Liver (tissue), 9 donors: ENCODE data around the gene PRR23E. TPM values are rescaled to one million over a fixed set of nuclear protein-coding genes. Genes with fewer than 3 reads are reported as not detected.

ENCODE experiments used
- DNase-seq: peaks from one replicate; pipeline ENCODE4 v3.0.0-alpha.2; 2017; ENCODE audit warnings: low spot score
- H3K27ac ChIP-seq, 2 donors: one replicate each; pipeline ENCODE4 v1.7.0; 2013; ENCODE audit warnings: inconsistent platforms in 2 of 2, low read length in 2 of 2, control low read depth in 1 of 2, low read depth in 1 of 2, mild to moderate bottlenecking in 1 of 2
- H3K27me3 ChIP-seq, 4 donors: one replicate each; pipeline versions ENCODE4 v1.6.1 to v1.7.0; 2013; ENCODE audit warnings: low read length in 3 of 4, inconsistent platforms in 1 of 4, mild to moderate bottlenecking in 1 of 4, moderate library complexity in 1 of 4; ENCODE audit not compliant: control insufficient read depth in 4 of 4, insufficient read depth in 4 of 4
- H3K36me3 ChIP-seq, 4 donors: one replicate each; pipeline versions ENCODE4 v1.6.1 to v1.7.0; 2013; ENCODE audit warnings: low read length in 3 of 4, mild to moderate bottlenecking in 3 of 4, low read depth in 1 of 4, moderate library complexity in 1 of 4; ENCODE audit not compliant: control insufficient read depth in 4 of 4, insufficient read depth in 3 of 4
- H3K4me1 ChIP-seq, 4 donors: one replicate each; pipeline versions ENCODE4 v1.6.1 to v1.7.0; 2013; ENCODE audit warnings: low read length in 3 of 4, mild to moderate bottlenecking in 3 of 4, moderate library complexity in 1 of 4; ENCODE audit not compliant: control insufficient read depth in 4 of 4, insufficient read depth in 4 of 4
- H3K4me3 ChIP-seq, 3 donors: one replicate each; pipeline versions ENCODE4 v1.6.1 to v1.7.0; 2013; ENCODE audit warnings: low read length in 3 of 3, control low read depth in 1 of 3, low read depth in 1 of 3, mild to moderate bottlenecking in 1 of 3
- H3K9ac ChIP-seq, 2 donors: one replicate each; pipeline ENCODE4 v1.7.0; 2013; ENCODE audit warnings: low read length in 2 of 2, mild to moderate bottlenecking in 2 of 2, moderate library complexity in 2 of 2, control low read depth in 1 of 2, low read depth in 1 of 2
- H3K9me3 ChIP-seq, 4 donors: one replicate each; pipeline versions ENCODE4 v1.6.1 to v1.7.0; 2013; ENCODE audit warnings: low read length in 3 of 4; ENCODE audit not compliant: control insufficient read depth in 4 of 4
- ATF3 ChIP-seq: IDR thresholded peaks from 2 replicates; pipeline ENCODE4 v1.6.1; 2016; ENCODE audit warnings: antibody characterized with exemption
- CTCF ChIP-seq: fragments of 150-350 bp; IDR thresholded peaks from 2 replicates; pipeline ENCODE4 v1.5.1; 2017; ENCODE audit warnings: improper control_type of control experiment, low read depth, low read length; ENCODE audit not compliant: missing input control
- EGR1 ChIP-seq, 2 donors: IDR thresholded peaks; 2 replicates each; pipeline ENCODE4 v1.6.1; 2016 to 2018; ENCODE audit warnings: antibody characterized with exemption in 2 of 2, low read depth in 2 of 2
- FOXA1 ChIP-seq: IDR thresholded peaks from 2 replicates; pipeline ENCODE4 v1.6.1; 2016; ENCODE audit warnings: antibody characterized with exemption
- FOXA2 ChIP-seq: IDR thresholded peaks from 2 replicates; pipeline ENCODE4 v1.6.1; 2016; ENCODE audit warnings: antibody characterized with exemption
- GABPA ChIP-seq, 2 donors: IDR thresholded peaks in 1 of 2; conservative IDR thresholded peaks in 1 of 2; 2 replicates each; pipeline ENCODE4 v1.6.1; 2016; ENCODE audit warnings: antibody characterized with exemption in 2 of 2, mild to moderate bottlenecking in 1 of 2, moderate library complexity in 1 of 2
- HNF4A ChIP-seq, 2 donors: conservative IDR thresholded peaks; 2 replicates each; pipeline ENCODE4 v1.6.1; 2016; ENCODE audit warnings: antibody characterized with exemption in 2 of 2, mild to moderate bottlenecking in 2 of 2
- HNF4G ChIP-seq: IDR thresholded peaks from 2 replicates; pipeline ENCODE4 v1.6.1; 2016; ENCODE audit warnings: antibody characterized with exemption
- JUND ChIP-seq, 2 donors: IDR thresholded peaks; 2 replicates each; pipeline ENCODE4 v1.6.1; 2016; ENCODE audit warnings: antibody characterized with exemption in 2 of 2
- MAX ChIP-seq: IDR thresholded peaks from 2 replicates; pipeline ENCODE4 v1.6.1; 2016; ENCODE audit warnings: antibody characterized with exemption
- NR2F2 ChIP-seq: IDR thresholded peaks from 2 replicates; pipeline ENCODE4 v1.6.1; 2016; ENCODE audit warnings: antibody characterized with exemption
- RAD21 ChIP-seq, 2 donors: IDR thresholded peaks; 2 replicates each; pipeline ENCODE4 v1.6.1; 2016; ENCODE audit warnings: antibody characterized with exemption in 2 of 2, mild to moderate bottlenecking in 2 of 2
- REST ChIP-seq: IDR thresholded peaks from 2 replicates; pipeline ENCODE4 v1.6.1; 2016; ENCODE audit warnings: antibody characterized with exemption, mild to moderate bottlenecking
- RXRA ChIP-seq, 2 donors: IDR thresholded peaks; 2 replicates each; pipeline ENCODE4 v1.6.1; 2017 to 2018; ENCODE audit warnings: antibody characterized with exemption in 2 of 2, mild to moderate bottlenecking in 1 of 2
- SP1 ChIP-seq: IDR thresholded peaks from 2 replicates; pipeline ENCODE4 v1.6.1; 2018; ENCODE audit warnings: antibody characterized with exemption, mild to moderate bottlenecking
- TAF1 ChIP-seq: conservative IDR thresholded peaks from 2 replicates; pipeline ENCODE4 v1.6.1; 2016; ENCODE audit warnings: antibody characterized with exemption, mild to moderate bottlenecking
- YY1 ChIP-seq: IDR thresholded peaks from 2 replicates; pipeline ENCODE4 v1.6.1; 2016; ENCODE audit warnings: antibody characterized with exemption, mild to moderate bottlenecking
- ZBTB33 ChIP-seq: IDR thresholded peaks from 2 replicates; pipeline ENCODE4 v1.6.1; 2016; ENCODE audit warnings: antibody characterized with exemption
- WGBS: extraction: QIAGEN DNeasy Blood & Tissue Kit; methylation state at CpG from one replicate; pipeline ENCODE4 v1.1.7; 2013; 5-methylcytosine and 5-hydroxymethylcytosine counted together
- polyA plus RNA-seq, 2 donors: library from polyadenylated mRNA; stranded (reverse) in 1 of 2; unstranded in 1 of 2; fragments of 200-250 nt in 1 of 2; fragments of >200 nt in 1 of 2; fragmentation: Nextera tagmentation in 1 of 2; extraction: Ambion mirVana in 1 of 2; gene quantifications; one replicate each; pipeline versions ENCODE4 v1.2.1 to v1.2.3, GENCODE V29; 2013 to 2015
- total RNA-seq, 2 donors: library from RNA; depleted of rRNA; stranded (reverse); fragments of >200 nt; gene quantifications; one replicate each; pipeline ENCODE4 v1.2.3, GENCODE V29; 2014
- donor health status: healthy.
- donor health status: healthy.
- donor health status: healthy.
- donor health status: healthy.
- donor health status: healthy.

The PRR23E gene
- total and polyA plus RNA-seq, 4 donors = not detected

GRCh38 chr3:127152684-127153505, 40.0 kb upstream of the PRR23E start:
- Histone ChIP-seq H3K4me3 (no peak overlapping the region), H3K9me3 (no peaks in the 10 kb centered on the region), H3K27me3 (peaks cover 0 to 4% (median 1%) of the 10 kb centered on the region in 4 donors), H3K27ac (no peak overlapping the region), H3K4me1 (no peaks in the 10 kb centered on the region), H3K36me3 (no peaks in the 10 kb centered on the region), H3K9ac (no peak overlapping the region)
- 92% methylated on average over 10 of the region's 10 CpGs for whole genome bisulfite sequencing
- no peak for DNase-seq
- TF ChIP-seq RXRA (IDR thresholded peaks at IDR 0.05) (no peak), RAD21 (IDR thresholded peaks at IDR 0.05) (no peak), GABPA (IDR thresholded peaks at IDR 0.05 in 1 of 2, conservative IDR thresholded peaks at IDR 0.05 in 1 of 2) (no peak), SP1 (no peak)

GRCh38 chr3:127153506-127153815, 39.5 kb upstream of the PRR23E start:
- 92% methylated on average over 5 of the region's 5 CpGs for WGBS
- peaks cover 0 to 7% (median 1%) of the 10 kb centered on the region in 4 donors for H3K27me3 ChIP-seq
- no peaks in the 10 kb centered on the region for H3K9me3 ChIP-seq
- H3K36me3 ChIP-seq = no peaks in the 10 kb centered on the region
- no peak overlapping the region for H3K4me3 ChIP-seq
- TF ChIP-seq MAX = no peak
- no peak for TF ChIP-seq YY1
- TF ChIP-seq NR2F2 = no peak
- no peak for TF ChIP-seq REST
- no peak for TF ChIP-seq TAF1
- TF ChIP-seq FOXA1 = no peak
- no peak for TF ChIP-seq GABPA (IDR thresholded peaks at IDR 0.05 in 1 of 2, conservative IDR thresholded peaks at IDR 0.05 in 1 of 2)
- TF ChIP-seq EGR1 (IDR thresholded peaks at IDR 0.05; ENCODE audit: low read depth in 2 of 2) = no peak
- no peak for TF ChIP-seq SP1
- TF ChIP-seq HNF4A (conservative IDR thresholded peaks at IDR 0.05) = no peak
- TF ChIP-seq FOXA2 = no peak
- no peak for TF ChIP-seq HNF4G
- no peak for TF ChIP-seq RAD21 (IDR thresholded peaks at IDR 0.05)
- TF ChIP-seq ATF3 = no peak
- no peak for TF ChIP-seq RXRA (IDR thresholded peaks at IDR 0.05)
- no peak for TF ChIP-seq ZBTB33
- TF ChIP-seq JUND (IDR thresholded peaks at IDR 0.05) = no peak
- no peak for TF ChIP-seq CTCF
- H3K9ac ChIP-seq = no peak overlapping the region
- no peak for DNase-seq
- no peaks in the 10 kb centered on the region for H3K4me1 ChIP-seq
- H3K27ac ChIP-seq = no peak overlapping the region
